Measurements from ENCODE around the gene NMNAT3.

NMNAT3 gene

DNA sequence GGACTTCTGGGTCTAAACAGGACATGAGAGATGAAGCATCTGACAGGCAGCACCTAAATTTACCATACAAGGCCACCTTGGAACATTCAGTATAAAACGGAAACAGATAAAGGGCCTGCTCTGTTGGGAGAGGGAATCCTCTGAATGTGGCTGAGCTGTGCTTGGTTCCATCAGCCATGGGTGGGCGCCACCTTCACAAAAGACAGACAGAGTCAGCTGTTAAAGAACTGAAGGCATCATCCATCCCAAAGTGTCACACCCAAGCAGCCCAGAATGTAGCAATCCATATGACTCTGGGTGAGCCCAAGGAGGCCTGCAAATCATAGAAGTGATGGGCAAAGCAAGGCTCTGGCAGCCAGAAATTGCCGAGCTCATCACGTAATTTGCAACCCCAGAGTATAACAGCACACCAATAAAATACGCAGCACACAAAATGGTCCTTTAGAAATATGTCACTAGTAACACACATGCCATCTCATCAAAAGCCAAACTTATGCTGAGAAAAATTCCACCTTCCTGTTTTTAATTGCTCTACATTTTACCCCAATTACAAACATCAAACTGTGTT, 113.4 kb downstream of the NMNAT3 start:
- TF ChIP-seq, protein P1, sequence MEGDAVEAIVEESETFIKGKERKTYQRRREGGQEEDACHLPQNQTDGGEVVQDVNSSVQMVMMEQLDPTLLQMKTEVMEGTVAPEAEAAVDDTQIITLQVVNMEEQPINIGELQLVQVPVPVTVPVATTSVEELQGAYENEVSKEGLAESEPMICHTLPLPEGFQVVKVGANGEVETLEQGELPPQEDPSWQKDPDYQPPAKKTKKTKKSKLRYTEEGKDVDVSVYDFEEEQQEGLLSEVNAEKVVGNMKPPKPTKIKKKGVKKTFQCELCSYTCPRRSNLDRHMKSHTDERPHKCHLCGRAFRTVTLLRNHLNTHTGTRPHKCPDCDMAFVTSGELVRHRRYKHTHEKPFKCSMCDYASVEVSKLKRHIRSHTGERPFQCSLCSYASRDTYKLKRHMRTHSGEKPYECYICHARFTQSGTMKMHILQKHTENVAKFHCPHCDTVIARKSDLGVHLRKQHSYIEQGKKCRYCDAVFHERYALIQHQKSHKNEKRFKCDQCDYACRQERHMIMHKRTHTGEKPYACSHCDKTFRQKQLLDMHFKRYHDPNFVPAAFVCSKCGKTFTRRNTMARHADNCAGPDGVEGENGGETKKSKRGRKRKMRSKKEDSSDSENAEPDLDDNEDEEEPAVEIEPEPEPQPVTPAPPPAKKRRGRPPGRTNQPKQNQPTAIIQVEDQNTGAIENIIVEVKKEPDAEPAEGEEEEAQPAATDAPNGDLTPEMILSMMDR (conservative IDR thresholded peaks at IDR 0.05; ENCODE audit: control insufficient read depth, insufficient read depth, low read depth, low read length), result peak; percentile 19

DNA sequence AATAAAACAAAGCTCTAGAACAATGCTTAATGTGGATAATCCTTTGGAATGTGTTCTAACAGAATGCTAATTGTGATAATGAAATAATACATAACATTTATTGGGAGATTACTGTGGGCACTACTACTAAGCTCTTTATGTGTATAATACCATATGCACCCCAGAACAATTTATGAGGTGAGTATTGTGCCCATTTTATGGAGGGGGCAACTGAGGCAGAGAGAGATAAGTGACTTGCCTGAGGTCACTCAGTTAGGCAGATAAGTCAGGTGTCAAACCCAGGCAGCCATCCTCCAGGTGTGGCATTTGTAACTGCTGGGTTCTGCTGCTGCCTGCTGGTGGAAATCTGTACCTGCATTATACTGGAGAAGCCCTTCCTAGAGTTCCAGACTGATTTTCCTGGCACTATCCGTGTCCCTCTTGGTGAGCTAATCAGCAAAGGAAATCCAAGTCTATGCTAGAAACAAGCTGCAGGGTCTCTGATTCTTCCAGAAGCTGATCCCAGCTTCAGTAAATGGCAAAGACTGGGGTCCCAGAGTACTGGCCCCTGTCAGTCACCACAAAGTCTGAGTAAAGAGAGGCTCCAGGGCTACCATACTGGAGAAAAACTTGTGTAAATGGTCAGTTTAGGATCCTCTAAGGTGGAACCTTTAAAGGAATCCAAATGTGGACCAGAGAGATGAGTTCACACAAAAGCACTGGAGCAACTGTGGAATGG, 115.7 kb downstream of the NMNAT3 start:
- peak; percentile 29 for DNase-seq (ENCODE audit: low read depth)
- H3K4me3 ChIP-seq (ENCODE audit: control insufficient read depth, low read depth, low read length), result no peak overlapping the region
- TF ChIP-seq, protein P1 (conservative IDR thresholded peaks at IDR 0.05; ENCODE audit: control insufficient read depth, insufficient read depth, low read depth, low read length), result peak; percentile 72

More for the DNA sequence above, 113.4 kb downstream of the NMNAT3 start:
- DNase-seq (ENCODE audit: low read depth), result no peak
- no peak overlapping the region for H3K4me3 ChIP-seq (ENCODE audit: control insufficient read depth, low read depth, low read length)

DNA sequence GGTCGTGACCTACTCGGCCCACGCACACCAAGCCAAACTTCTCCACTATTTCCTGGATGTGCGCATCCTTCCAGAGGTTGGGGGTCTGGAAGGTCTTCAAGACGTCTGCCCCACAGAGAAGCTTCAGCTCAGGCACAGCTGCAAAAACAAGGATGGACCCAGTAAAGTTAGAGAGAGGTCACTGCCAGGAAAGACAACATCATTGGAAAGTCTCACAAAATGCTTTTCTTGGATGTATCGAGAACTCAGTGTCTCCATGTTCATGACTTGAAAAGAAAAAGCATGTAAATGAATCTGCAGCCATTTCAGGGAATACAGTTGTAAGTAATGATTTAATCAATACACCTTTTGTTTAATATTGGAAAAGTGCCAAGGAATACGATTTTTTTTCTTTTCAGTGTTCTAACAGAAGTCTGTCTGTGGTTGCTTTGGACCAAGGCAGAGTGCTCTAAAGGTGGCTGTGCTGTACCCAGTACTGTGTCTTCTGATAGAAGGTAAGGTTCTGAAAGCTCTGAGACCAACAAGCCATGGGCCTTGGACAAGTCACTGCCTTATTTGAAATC, 116.4 kb downstream of the NMNAT3 start:
- TF ChIP-seq, protein P1 (conservative IDR thresholded peaks at IDR 0.05; ENCODE audit: control insufficient read depth, insufficient read depth, low read depth, low read length), result no peak
- no peak for DNase-seq (ENCODE audit: low read depth)
- no peak overlapping the region for H3K4me3 ChIP-seq (ENCODE audit: control insufficient read depth, low read depth, low read length)

DNA sequence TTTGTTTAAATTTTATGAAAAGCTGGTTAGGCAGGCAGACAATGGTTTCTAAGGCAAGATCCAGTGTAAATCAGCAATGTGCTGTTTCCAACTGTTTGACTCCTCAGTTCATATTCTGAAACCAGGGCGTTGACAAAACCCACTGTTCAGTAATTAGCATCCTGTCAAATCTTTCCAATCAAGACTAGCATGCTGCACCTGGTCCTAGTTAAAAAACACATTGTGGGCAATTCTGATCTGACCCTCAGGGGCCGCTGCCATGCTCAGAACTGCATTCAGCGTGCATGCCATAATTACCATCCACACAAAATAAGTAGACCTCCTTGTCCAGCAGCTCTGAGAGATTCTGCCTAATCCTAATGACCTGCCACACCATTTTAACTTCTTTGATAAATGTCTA, 117.4 kb downstream of the NMNAT3 start:
- DNase-seq (ENCODE audit: low read depth), result no peak
- TF ChIP-seq, protein P1 (conservative IDR thresholded peaks at IDR 0.05; ENCODE audit: control insufficient read depth, insufficient read depth, low read depth, low read length), result no peak
- no peak overlapping the region for H3K4me3 ChIP-seq (ENCODE audit: control insufficient read depth, low read depth, low read length)

DNA sequence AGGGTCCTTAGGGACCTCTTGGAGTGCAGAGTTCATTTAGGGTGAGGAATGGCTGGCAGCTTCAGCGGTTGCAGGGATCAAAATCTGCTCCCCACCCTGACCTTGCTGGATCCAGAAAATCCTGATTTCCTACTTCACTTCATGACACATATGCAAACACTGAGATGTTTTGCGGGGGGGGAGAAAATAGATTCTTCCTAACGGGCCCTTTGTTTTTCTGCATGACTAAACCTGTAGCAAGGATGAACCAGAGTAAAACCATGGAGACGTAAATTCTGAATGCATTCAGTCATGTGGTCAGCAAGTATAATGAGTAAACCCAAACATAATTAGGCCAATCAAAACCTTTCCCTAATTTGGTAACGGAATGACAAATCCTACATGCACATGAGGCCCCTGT, 118.2 kb downstream of the NMNAT3 start:
- TF ChIP-seq, protein P1 (conservative IDR thresholded peaks at IDR 0.05; ENCODE audit: control insufficient read depth, insufficient read depth, low read depth, low read length), result no peak
- DNase-seq (ENCODE audit: low read depth), result peak; percentile 9
- H3K4me3 ChIP-seq (ENCODE audit: control insufficient read depth, low read depth, low read length), result no peak overlapping the region

DNA sequence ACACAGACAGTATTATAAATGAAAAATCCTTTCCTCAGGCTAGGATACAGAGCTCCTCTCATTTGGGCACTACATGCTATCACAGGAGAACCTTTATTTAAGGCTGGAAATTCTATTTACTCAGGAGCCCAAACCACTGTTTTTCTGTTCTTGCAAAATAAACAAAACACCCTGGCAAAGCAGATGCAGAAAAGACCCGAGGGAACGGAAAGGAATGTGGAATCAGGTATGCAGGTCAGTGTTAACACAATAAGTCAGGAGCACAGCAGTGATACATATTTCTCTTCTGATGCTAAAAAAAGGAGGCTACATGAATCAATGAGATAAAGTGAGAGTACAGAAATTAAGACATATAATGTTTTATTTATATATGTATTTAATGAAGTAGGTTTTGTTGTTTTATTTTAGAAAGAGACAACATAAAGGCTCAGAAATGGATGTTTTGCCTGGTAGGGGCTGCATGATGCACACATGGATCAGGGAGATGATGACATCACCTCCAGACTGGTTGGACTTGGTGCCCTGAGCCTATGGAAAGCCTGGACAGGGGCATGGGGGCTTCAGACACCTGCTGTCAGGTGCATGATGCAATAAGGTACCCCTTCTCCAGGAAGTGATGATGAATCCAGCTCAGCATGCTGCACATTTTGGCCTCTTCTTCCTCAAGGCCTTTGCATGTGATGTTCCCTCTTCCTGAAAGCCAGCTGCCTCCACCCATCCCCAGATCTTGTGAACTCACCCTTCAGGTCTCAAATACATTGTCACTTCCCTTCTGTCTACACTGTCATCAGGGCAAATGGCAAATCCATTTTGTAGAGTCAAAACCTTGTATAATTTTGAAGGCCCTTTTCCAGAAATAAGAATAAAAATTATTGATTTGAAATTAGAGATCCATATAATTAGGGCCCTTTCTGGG, 119.2 kb downstream of the NMNAT3 start:
- TF ChIP-seq, protein P1 (conservative IDR thresholded peaks at IDR 0.05; ENCODE audit: control insufficient read depth, insufficient read depth, low read depth, low read length), result no peak
- DNase-seq (ENCODE audit: low read depth), result no peak
- H3K4me3 ChIP-seq (ENCODE audit: control insufficient read depth, low read depth, low read length), result no peak overlapping the region
